Measurements from ENCODE around the gene EXOC6B. TPM values are rescaled to one million over a fixed set of nuclear protein-coding genes. Genes with fewer than 3 reads are reported as not detected.

The EXOC6B gene
- polyA plus RNA-seq, 4 donors = 6.9 to 12.6 (median 8.5) TPM

DNA sequence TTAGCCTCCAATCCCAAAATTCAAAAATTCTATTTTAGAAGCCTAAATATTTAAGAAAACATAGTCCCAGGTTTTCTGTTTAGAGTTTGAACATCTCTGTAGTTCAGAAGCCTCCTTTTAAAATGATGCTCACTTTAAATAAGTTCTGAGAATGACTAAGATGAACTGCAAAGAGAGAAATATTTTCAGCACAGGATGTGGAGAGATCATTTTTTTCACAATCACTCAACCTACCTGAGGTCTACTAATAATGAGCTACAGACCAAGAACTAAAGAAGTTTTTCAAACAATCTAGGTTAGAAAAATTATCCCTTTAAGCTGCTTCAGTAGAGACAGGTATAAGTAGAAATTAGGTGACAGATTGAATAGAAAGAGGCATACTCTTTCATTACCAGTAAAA lies 493.1 kb downstream of the EXOC6B start:
- Histone ChIP-seq H3K9me3 (ENCODE audit: control insufficient read depth in 2 of 2, insufficient read depth in 1 of 2, low read depth in 1 of 2, low read length in 1 of 2) (no peaks in the 10 kb centered on the region), H3K4me1 (ENCODE audit: control insufficient read depth in 3 of 3, insufficient read depth in 2 of 3, low read depth in 1 of 3, low read length in 2 of 3) (no peaks in the 10 kb centered on the region), H3K36me3 (ENCODE audit: control insufficient read depth in 3 of 3, insufficient read depth in 2 of 3, low read depth in 1 of 3, low read length in 3 of 3) (no peaks in the 10 kb centered on the region), H3K4me3 (ENCODE audit: low read depth in 1 of 3, low read length in 3 of 3) (no peak overlapping the region), H3K27ac (ENCODE audit: low read depth in 1 of 3, low read length in 2 of 3) (no peak overlapping the region), H3K27me3 (ENCODE audit: control insufficient read depth in 3 of 3, insufficient read depth in 3 of 3, low read length in 3 of 3) (no peaks in the 10 kb centered on the region)
- DNase-seq (no peak), FAIRE-seq (no peak)

DNA sequence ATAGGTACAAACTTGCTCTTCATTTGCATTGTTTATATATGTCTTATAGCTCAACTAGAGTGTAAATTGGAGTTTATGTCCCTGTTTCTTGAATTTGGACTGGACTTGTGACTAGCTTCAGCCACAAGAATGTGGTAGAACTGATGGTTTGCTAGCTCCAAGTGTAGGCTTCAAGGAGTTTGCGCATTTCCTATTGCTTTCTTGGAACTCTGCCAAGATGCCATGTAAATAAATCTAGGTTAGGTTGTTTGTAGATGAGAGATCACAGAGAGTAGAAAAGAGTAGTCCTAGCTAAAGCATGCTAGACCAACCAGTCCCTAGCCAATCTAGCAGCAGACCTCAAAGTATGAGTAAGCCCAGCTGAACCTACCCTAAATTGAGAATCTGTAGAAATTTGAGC lies 495.2 kb downstream of the EXOC6B start:
- no peak for DNase-seq
- FAIRE-seq = no peak
- Histone ChIP-seq H3K4me3 (ENCODE audit: low read depth in 1 of 3, low read length in 3 of 3) (no peak overlapping the region), H3K9me3 (ENCODE audit: control insufficient read depth in 2 of 2, insufficient read depth in 1 of 2, low read depth in 1 of 2, low read length in 1 of 2) (no peaks in the 10 kb centered on the region), H3K36me3 (ENCODE audit: control insufficient read depth in 3 of 3, insufficient read depth in 2 of 3, low read depth in 1 of 3, low read length in 3 of 3) (no peaks in the 10 kb centered on the region), H3K4me1 (ENCODE audit: control insufficient read depth in 3 of 3, insufficient read depth in 2 of 3, low read depth in 1 of 3, low read length in 2 of 3) (no peaks in the 10 kb centered on the region), H3K27ac (ENCODE audit: low read depth in 1 of 3, low read length in 2 of 3) (no peak overlapping the region), H3K27me3 (ENCODE audit: control insufficient read depth in 3 of 3, insufficient read depth in 3 of 3, low read length in 3 of 3) (no peaks in the 10 kb centered on the region)
- WGBS, 3 donors = 88 to 91% (median 91%) methylated on average over 1 of the region's 1 CpG

DNA sequence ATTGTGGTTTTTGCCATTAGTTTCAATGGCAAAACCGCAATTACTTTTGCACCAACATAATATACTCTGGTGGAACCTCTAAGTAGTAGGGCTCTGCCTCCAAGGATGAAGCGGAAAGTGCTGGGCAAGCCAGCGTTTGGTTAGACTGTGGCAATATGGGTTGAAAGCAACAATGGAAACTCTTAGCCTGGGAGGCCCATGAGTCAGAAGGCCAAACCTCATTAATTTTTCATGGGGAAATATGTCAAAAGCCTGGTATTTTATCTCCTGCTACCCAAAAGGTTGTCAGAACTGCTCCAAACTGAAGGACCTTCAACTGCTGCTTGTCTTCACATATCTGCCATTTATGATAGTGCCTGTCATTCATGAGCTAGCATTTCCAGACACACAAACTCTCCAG lies 499.1 kb downstream of the EXOC6B start:
- FAIRE-seq (no peak), DNase-seq (no peak)
- 93 to 94% (median 94%) methylated on average over 3 of the region's 3 CpGs for WGBS, 3 donors

DNA sequence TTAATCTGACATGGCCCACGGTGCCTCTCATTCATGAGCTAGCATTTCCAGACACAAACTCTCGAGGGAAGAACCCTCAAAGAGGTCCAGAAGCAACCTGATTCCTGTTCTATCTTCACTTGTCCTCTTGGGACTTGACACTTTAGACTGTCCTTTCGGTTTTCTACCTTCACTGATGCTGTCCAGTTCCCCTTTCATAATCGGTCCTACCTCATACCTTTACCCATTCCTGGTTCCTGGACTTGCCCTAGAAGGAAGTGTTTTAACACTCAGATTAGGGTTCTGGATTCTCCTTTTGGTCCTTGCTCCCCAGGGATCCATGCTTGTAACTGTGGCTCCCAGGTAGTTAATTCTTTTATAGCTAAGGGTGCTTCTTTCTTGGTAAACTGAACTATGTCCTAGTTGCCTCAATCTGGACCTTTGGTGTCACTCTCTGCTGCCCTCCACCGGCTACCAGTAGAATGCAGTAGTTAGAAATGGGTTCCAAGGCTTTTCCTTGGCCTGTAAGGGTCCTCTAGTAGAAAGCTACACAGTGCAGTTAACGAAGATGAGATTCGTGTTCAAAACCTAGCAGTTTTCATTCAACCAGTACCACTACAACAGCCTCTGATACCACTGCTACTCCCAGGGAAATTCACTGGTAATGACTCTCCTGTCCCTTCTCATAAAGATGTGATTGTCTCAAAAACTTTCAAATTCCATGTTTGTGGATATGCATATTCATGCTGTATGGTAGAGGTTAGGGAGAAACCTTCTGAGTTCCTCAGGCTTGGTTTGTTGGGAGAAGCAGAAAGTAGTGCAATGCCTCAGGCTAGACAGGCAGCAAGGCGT lies 500.0 kb downstream of the EXOC6B start:
- Histone ChIP-seq H3K4me3 (ENCODE audit: low read depth in 1 of 3, low read length in 3 of 3) (no peak overlapping the region), H3K36me3 (ENCODE audit: control insufficient read depth in 3 of 3, insufficient read depth in 2 of 3, low read depth in 1 of 3, low read length in 3 of 3) (no peaks in the 10 kb centered on the region), H3K27ac (ENCODE audit: low read depth in 1 of 3, low read length in 2 of 3) (no peak overlapping the region), H3K27me3 (ENCODE audit: control insufficient read depth in 3 of 3, insufficient read depth in 3 of 3, low read length in 3 of 3) (no peaks in the 10 kb centered on the region), H3K9me3 (ENCODE audit: control insufficient read depth in 2 of 2, insufficient read depth in 1 of 2, low read depth in 1 of 2, low read length in 1 of 2) (no peaks in the 10 kb centered on the region), H3K4me1 (ENCODE audit: control insufficient read depth in 3 of 3, insufficient read depth in 2 of 3, low read depth in 1 of 3, low read length in 2 of 3) (no peaks in the 10 kb centered on the region)
- DNase-seq (peak; percentile 46 to 53), FAIRE-seq (no peak)
- 73 to 77% (median 75%) methylated on average over 8 of the region's 8 CpGs for WGBS, 3 donors

More for the DNA sequence above, 499.1 kb downstream of the EXOC6B start:
- Histone ChIP-seq H3K9me3 (ENCODE audit: control insufficient read depth in 2 of 2, insufficient read depth in 1 of 2, low read depth in 1 of 2, low read length in 1 of 2) (no peaks in the 10 kb centered on the region), H3K4me1 (ENCODE audit: control insufficient read depth in 3 of 3, insufficient read depth in 2 of 3, low read depth in 1 of 3, low read length in 2 of 3) (no peaks in the 10 kb centered on the region), H3K27ac (ENCODE audit: low read depth in 1 of 3, low read length in 2 of 3) (no peak overlapping the region), H3K36me3 (ENCODE audit: control insufficient read depth in 3 of 3, insufficient read depth in 2 of 3, low read depth in 1 of 3, low read length in 3 of 3) (no peaks in the 10 kb centered on the region), H3K4me3 (ENCODE audit: low read depth in 1 of 3, low read length in 3 of 3) (no peak overlapping the region), H3K27me3 (ENCODE audit: control insufficient read depth in 3 of 3, insufficient read depth in 3 of 3, low read length in 3 of 3) (no peaks in the 10 kb centered on the region)

DNA sequence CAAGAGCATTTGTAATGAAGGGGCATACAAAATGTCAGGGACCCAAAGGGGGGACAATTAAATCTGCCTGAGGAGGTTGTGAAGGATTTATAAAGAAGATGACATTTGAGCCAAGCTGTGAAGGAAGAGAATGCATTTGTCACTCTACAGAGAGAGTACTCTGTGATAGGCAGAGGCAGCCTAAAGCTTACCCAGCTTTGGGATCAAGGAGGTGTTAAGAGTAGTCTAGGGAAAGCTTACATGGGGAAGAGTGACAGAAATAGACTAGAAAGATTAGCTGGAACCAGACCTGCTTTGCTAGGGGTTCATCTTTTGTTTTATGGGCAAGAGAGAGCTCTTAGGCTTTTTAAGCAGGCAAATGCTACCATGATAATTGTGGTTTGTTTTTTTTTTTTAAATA lies 509.1 kb downstream of the EXOC6B start:
- Histone ChIP-seq H3K4me1 (ENCODE audit: control insufficient read depth in 3 of 3, insufficient read depth in 2 of 3, low read depth in 1 of 3, low read length in 2 of 3) (no peaks in the 10 kb centered on the region), H3K27me3 (ENCODE audit: control insufficient read depth in 3 of 3, insufficient read depth in 3 of 3, low read length in 3 of 3) (no peaks in the 10 kb centered on the region), H3K27ac (ENCODE audit: low read depth in 1 of 3, low read length in 2 of 3) (no peak overlapping the region), H3K36me3 (ENCODE audit: control insufficient read depth in 3 of 3, insufficient read depth in 2 of 3, low read depth in 1 of 3, low read length in 3 of 3) (no peaks in the 10 kb centered on the region), H3K4me3 (ENCODE audit: low read depth in 1 of 3, low read length in 3 of 3) (no peak overlapping the region), H3K9me3 (ENCODE audit: control insufficient read depth in 2 of 2, insufficient read depth in 1 of 2, low read depth in 1 of 2, low read length in 1 of 2) (no peaks in the 10 kb centered on the region)
- DNase-seq (no peak), FAIRE-seq (no peak)

DNA sequence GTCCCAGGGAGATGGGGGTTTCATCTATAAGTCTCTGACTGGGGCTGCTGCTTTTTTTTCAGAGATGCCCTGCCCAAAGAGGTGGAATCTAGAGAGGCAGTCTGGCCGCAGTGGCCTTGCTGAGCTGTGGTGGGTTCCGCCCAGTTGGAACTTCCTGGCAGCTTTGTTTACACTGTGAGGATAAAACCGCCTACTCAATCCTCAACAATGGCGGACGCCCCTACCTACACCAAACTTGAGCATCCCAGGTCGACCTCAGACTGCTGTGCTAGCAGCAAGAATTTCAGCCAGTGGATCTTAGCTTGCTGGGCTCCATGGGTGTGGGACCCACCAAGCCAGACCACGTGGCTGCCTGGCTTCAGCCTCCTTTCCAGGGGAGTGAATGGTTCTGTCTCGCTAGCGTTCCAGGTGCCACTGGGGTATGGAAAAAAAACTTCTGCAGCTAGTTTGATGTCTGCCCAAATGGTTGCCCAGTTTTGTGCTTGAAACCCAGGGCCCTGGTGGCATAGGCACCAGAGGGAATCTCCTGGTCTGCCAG lies 525.6 kb downstream of the EXOC6B start:
- Histone ChIP-seq H3K36me3 (ENCODE audit: control insufficient read depth in 3 of 3, insufficient read depth in 2 of 3, low read depth in 1 of 3, low read length in 3 of 3) (peaks cover 0 to 2% (median 0%) of the 10 kb centered on the region in 3 donors), H3K27ac (ENCODE audit: low read depth in 1 of 3, low read length in 2 of 3) (no peak overlapping the region), H3K9me3 (ENCODE audit: control insufficient read depth in 2 of 2, insufficient read depth in 1 of 2, low read depth in 1 of 2, low read length in 1 of 2) (peaks cover 0 to 7% of the 10 kb centered on the region in 2 donors), H3K27me3 (ENCODE audit: control insufficient read depth in 3 of 3, insufficient read depth in 3 of 3, low read length in 3 of 3) (no peaks in the 10 kb centered on the region), H3K4me1 (ENCODE audit: control insufficient read depth in 3 of 3, insufficient read depth in 2 of 3, low read depth in 1 of 3, low read length in 2 of 3) (no peaks in the 10 kb centered on the region), H3K4me3 (ENCODE audit: low read depth in 1 of 3, low read length in 3 of 3) (no peak overlapping the region)
- WGBS, 3 donors = 91 to 93% (median 92%) methylated on average over 9 of the region's 9 CpGs
- no peak for FAIRE-seq
- DNase-seq = no peak

DNA sequence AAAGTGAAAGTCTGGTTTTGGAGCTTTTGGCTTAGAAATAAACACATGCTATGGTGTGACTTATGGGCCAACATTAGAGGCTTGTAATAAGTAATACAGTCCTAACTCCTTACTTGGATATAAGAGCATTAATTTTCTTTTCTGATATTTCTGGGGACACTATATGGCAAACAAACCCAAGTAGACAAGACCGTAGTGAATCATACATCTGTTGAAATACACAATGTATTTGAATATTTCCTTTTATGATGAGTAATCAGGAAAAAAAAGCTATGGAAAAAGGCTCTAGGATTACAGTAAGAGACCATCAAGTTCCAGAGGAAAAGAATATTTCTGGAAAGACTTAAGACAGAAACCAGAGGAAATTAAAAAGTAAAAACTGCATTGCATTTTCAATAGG lies 532.2 kb downstream of the EXOC6B start:
- Histone ChIP-seq H3K9me3 (ENCODE audit: control insufficient read depth in 2 of 2, insufficient read depth in 1 of 2, low read depth in 1 of 2, low read length in 1 of 2) (no peaks in the 10 kb centered on the region), H3K27me3 (ENCODE audit: control insufficient read depth in 3 of 3, insufficient read depth in 3 of 3, low read length in 3 of 3) (no peaks in the 10 kb centered on the region), H3K4me3 (ENCODE audit: low read depth in 1 of 3, low read length in 3 of 3) (no peak overlapping the region), H3K4me1 (ENCODE audit: control insufficient read depth in 3 of 3, insufficient read depth in 2 of 3, low read depth in 1 of 3, low read length in 2 of 3) (no peaks in the 10 kb centered on the region), H3K36me3 (ENCODE audit: control insufficient read depth in 3 of 3, insufficient read depth in 2 of 3, low read depth in 1 of 3, low read length in 3 of 3) (no peaks in the 10 kb centered on the region), H3K27ac (ENCODE audit: low read depth in 1 of 3, low read length in 2 of 3) (no peak overlapping the region)
- DNase-seq (no peak), FAIRE-seq (no peak)
- 67 to 86% (median 73%) methylated on average over 1 of the region's 1 CpG for WGBS, 3 donors

DNA sequence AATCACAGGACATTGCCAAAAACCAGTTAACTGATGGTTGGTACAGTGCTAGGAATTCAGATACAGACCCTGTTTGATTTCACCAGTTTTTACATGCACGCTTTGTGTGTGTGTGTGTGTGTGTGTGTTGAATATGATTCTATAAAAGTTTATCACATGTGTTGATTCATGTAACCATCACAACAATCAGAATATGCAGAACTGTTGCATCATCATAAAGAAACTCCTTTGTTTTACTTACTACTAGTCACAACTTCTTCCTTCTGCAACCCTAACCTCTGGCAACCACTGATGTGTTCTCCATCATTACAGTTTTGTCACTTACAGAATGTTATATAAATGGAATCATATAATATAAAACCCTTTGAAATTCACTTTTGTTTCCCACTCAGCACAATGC lies 533.4 kb downstream of the EXOC6B start:
- H3K36me3 ChIP-seq (ENCODE audit: control insufficient read depth in 3 of 3, insufficient read depth in 2 of 3, low read depth in 1 of 3, low read length in 3 of 3) = no peaks in the 10 kb centered on the region
- no peak overlapping the region for H3K27ac ChIP-seq (ENCODE audit: low read depth in 1 of 3, low read length in 2 of 3)
- H3K4me1 ChIP-seq (ENCODE audit: control insufficient read depth in 3 of 3, insufficient read depth in 2 of 3, low read depth in 1 of 3, low read length in 2 of 3) = no peaks in the 10 kb centered on the region
- H3K4me3 ChIP-seq (ENCODE audit: low read depth in 1 of 3, low read length in 3 of 3) = no peak overlapping the region
- no peaks in the 10 kb centered on the region for H3K9me3 ChIP-seq (ENCODE audit: control insufficient read depth in 2 of 2, insufficient read depth in 1 of 2, low read depth in 1 of 2, low read length in 1 of 2)
- no peaks in the 10 kb centered on the region for H3K27me3 ChIP-seq (ENCODE audit: control insufficient read depth in 3 of 3, insufficient read depth in 3 of 3, low read length in 3 of 3)
- DNase-seq (no peak), FAIRE-seq (no peak)
- WGBS, 3 donors = 92 to 95% (median 94%) methylated on average over 1 of the region's 1 CpG

DNA sequence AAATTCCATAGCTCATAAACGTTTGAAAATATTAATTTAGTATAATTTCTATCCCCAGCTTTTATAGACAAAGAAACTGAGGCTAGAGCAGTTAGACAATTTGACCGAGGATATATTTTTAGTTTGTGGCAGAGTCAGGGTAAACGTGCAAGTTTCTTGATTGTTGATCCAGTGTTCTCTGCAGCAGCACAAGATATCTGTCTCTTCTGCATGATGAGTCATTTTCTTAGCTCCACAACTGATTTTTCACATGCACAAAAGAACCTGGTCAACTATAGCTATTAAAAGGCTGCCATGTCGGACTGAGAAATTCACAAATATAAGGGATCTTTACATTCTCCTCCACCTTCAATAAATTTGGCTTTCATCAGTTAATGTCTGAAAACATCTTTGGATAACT lies 534.8 kb downstream of the EXOC6B start:
- WGBS, 3 donors = 46 to 61% (median 51%) methylated on average over 4 of the region's 4 CpGs
- no peak for FAIRE-seq
- no peaks in the 10 kb centered on the region for H3K36me3 ChIP-seq (ENCODE audit: control insufficient read depth in 3 of 3, insufficient read depth in 2 of 3, low read depth in 1 of 3, low read length in 3 of 3)

More for the DNA sequence above, 534.8 kb downstream of the EXOC6B start:
- Histone ChIP-seq H3K4me3 (ENCODE audit: low read depth in 1 of 3, low read length in 3 of 3) (no peak overlapping the region), H3K27me3 (ENCODE audit: control insufficient read depth in 3 of 3, insufficient read depth in 3 of 3, low read length in 3 of 3) (no peaks in the 10 kb centered on the region), H3K4me1 (ENCODE audit: control insufficient read depth in 3 of 3, insufficient read depth in 2 of 3, low read depth in 1 of 3, low read length in 2 of 3) (no peaks in the 10 kb centered on the region), H3K9me3 (ENCODE audit: control insufficient read depth in 2 of 2, insufficient read depth in 1 of 2, low read depth in 1 of 2, low read length in 1 of 2) (no peaks in the 10 kb centered on the region), H3K27ac (ENCODE audit: low read depth in 1 of 3, low read length in 2 of 3) (no peak overlapping the region)
- DNase-seq = no peak
